ENCODE measurements around the gene FADS1.

DNA sequence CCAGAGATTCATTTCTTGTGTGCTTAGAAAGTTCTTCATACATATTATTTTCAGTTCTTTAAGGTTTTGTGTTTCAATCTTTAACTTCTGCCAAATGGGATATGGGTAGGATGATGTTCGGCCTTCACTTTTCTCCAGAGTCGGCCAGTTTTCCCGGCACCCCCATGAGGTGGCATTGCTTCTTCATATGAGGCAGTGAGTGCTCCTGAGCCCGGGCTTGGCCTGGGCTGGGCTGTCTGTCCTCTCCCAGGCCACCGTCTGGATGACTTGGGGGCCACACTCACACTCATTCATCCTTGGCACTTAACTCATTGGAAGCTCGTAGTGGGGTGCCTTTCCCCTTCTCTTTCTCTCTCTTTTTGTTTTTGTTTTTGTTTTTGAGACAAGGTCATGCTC, 35.1 kb upstream of the FADS1 start:
- TF ChIP-seq, protein P1, sequence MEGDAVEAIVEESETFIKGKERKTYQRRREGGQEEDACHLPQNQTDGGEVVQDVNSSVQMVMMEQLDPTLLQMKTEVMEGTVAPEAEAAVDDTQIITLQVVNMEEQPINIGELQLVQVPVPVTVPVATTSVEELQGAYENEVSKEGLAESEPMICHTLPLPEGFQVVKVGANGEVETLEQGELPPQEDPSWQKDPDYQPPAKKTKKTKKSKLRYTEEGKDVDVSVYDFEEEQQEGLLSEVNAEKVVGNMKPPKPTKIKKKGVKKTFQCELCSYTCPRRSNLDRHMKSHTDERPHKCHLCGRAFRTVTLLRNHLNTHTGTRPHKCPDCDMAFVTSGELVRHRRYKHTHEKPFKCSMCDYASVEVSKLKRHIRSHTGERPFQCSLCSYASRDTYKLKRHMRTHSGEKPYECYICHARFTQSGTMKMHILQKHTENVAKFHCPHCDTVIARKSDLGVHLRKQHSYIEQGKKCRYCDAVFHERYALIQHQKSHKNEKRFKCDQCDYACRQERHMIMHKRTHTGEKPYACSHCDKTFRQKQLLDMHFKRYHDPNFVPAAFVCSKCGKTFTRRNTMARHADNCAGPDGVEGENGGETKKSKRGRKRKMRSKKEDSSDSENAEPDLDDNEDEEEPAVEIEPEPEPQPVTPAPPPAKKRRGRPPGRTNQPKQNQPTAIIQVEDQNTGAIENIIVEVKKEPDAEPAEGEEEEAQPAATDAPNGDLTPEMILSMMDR (IDR thresholded peaks at IDR 0.05; ENCODE audit: low read depth, low read length) = no peak
- TF ChIP-seq, protein P2, sequence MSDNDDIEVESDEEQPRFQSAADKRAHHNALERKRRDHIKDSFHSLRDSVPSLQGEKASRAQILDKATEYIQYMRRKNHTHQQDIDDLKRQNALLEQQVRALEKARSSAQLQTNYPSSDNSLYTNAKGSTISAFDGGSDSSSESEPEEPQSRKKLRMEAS (IDR thresholded peaks at IDR 0.05; ENCODE audit: low read depth, low read length) = no peak
- no peak for TF ChIP-seq POLR2A (IDR thresholded peaks at IDR 0.05; ENCODE audit: extremely low read depth, insufficient read length)
